Kidney epithelial cell (primary cell): Measurements from ENCODE around the gene TMCC2. TPM values are rescaled to one million over a fixed set of nuclear protein-coding genes. Genes with fewer than 3 reads are reported as not detected.
A peak's percentile ranks its signal among the peaks of the same experiment; 100 is the strongest.

Source experiments
- DNase-seq: peaks from one replicate; pipeline ENCODE4 v3.0.0-alpha.2; 2010; ENCODE audit warnings: low read depth
- H3K27me3 ChIP-seq: 2 replicates; pipeline ENCODE4 v1.6.0; 2011; ENCODE audit warnings: low read length; ENCODE audit not compliant: control insufficient read depth, insufficient read depth
- H3K36me3 ChIP-seq: 2 replicates; pipeline ENCODE4 v1.5.1; 2011; ENCODE audit warnings: low read length; ENCODE audit not compliant: control insufficient read depth, insufficient read depth
- H3K4me3 ChIP-seq: 2 replicates; pipeline ENCODE4 v1.5.1; 2011; ENCODE audit warnings: low read depth, mild to moderate bottlenecking, control low read depth, low read length
- total RNA-seq: library from RNA; depleted of rRNA; stranded (reverse); fragments of >200 nt; gene quantifications from 2 replicates; pipeline ENCODE4 v1.2.3, GENCODE V29; 2015
- TF ChIP-seq, protein P1 (sequence below): IDR thresholded peaks from 2 replicates; pipeline ENCODE4 v1.5.1; 2011; ENCODE audit warnings: mild to moderate bottlenecking, moderate library complexity, low read length, control low read depth, inconsistent platforms; ENCODE audit not compliant: insufficient read depth, poor library complexity, severe bottlenecking

TMCC2 gene
- total RNA-seq, 1 donor from 2014 or later = 12.7 TPM

DNA sequence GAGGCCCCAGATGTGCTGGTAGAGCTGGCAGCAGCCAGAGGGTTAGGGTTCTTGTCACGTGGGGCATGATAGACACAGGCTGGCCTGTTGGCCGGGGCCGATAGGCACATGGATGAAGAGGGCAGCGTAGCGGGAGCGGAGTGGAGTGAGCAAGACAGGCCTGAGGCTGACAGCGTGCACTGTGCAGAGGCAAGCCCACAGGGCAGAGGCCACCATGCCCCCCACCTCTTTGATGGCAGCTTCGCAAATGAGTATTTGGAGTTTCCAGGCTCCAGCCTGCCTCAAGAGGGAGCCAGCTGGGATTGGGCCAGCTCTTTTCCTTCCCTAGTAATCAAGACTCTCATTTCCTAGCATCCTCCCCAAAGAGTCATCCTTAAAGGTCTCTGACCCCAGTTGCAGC, 43.5 kb downstream of the TMCC2 start:
- H3K36me3 ChIP-seq = no peaks in the 10 kb centered on the region
- H3K27me3 ChIP-seq = no peaks in the 10 kb centered on the region
- H3K4me3 ChIP-seq = no peak overlapping the region
- no peak for DNase-seq
- TF ChIP-seq, protein P1, sequence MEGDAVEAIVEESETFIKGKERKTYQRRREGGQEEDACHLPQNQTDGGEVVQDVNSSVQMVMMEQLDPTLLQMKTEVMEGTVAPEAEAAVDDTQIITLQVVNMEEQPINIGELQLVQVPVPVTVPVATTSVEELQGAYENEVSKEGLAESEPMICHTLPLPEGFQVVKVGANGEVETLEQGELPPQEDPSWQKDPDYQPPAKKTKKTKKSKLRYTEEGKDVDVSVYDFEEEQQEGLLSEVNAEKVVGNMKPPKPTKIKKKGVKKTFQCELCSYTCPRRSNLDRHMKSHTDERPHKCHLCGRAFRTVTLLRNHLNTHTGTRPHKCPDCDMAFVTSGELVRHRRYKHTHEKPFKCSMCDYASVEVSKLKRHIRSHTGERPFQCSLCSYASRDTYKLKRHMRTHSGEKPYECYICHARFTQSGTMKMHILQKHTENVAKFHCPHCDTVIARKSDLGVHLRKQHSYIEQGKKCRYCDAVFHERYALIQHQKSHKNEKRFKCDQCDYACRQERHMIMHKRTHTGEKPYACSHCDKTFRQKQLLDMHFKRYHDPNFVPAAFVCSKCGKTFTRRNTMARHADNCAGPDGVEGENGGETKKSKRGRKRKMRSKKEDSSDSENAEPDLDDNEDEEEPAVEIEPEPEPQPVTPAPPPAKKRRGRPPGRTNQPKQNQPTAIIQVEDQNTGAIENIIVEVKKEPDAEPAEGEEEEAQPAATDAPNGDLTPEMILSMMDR = peak; percentile 13

DNA sequence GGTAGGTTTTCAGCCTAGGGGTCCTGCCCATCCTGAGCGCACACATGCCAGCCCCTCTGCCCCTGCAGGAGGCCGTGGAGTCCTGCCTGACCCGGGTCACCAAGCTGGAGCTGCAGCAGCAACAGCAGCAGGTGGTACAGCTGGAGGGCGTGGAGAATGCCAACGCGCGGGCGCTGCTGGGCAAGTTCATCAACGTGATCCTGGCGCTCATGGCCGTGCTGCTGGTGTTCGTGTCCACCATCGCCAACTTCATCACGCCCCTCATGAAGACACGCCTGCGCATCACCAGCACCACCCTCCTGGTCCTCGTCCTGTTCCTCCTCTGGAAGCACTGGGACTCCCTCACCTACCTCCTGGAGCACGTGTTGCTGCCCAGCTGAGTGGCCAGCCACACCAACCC, 44.0 kb downstream of the TMCC2 start:
- TF ChIP-seq, protein P1 = no peak
- H3K36me3 ChIP-seq = no peaks in the 10 kb centered on the region
- no peaks in the 10 kb centered on the region for H3K27me3 ChIP-seq
- no peak for DNase-seq
- H3K4me3 ChIP-seq = no peak overlapping the region

DNA sequence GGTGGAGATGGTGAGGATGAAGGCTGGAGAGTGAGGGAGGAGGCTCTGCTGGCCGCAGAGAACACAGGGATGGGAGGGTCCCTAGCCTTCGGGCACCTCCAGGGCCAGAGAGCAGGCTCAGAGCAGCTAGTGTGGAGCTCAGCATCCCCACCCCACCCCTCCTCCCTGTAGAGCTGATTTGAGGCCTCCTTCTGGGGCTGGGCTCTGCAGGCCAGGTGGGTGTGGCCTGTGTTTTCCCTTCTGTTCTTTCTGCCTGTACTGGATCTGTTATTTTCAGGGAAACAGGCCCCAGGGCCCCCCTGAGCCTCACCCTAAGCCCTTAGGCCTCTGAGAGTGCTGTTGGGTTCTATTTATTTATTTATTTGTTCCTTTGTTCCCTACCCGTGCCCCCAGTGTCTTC, 44.8 kb downstream of the TMCC2 start:
- no peak for DNase-seq
- TF ChIP-seq, protein P1 = no peak
- Histone ChIP-seq H3K4me3 (no peak overlapping the region), H3K27me3 (no peaks in the 10 kb centered on the region), H3K36me3 (no peaks in the 10 kb centered on the region)

DNA sequence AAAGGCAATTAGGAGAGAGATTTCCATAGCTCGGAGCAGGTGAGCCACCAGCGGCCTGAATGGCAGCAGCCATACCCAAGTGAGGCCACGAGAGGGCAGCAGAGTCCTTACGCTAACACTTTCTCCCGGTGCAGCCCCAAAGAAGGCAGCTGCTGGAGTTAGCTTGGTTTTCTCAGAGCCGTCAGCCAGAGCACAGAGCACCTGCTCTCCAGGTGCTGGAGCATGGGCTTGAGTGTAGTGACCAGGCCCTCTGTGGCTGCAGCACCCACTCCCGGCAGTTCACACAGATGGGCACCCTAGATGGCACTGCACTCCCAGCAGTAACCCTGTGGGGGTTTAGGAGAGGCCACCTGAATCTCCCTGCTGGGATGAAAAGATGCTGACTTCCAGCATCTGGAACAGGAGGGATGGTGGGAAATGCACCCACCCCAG, 45.8 kb downstream of the TMCC2 start:
- no peaks in the 10 kb centered on the region for H3K36me3 ChIP-seq
- H3K4me3 ChIP-seq = no peak overlapping the region
- TF ChIP-seq, protein P1 = peak; percentile 97
- DNase-seq = no peak
- H3K27me3 ChIP-seq = no peaks in the 10 kb centered on the region

DNA sequence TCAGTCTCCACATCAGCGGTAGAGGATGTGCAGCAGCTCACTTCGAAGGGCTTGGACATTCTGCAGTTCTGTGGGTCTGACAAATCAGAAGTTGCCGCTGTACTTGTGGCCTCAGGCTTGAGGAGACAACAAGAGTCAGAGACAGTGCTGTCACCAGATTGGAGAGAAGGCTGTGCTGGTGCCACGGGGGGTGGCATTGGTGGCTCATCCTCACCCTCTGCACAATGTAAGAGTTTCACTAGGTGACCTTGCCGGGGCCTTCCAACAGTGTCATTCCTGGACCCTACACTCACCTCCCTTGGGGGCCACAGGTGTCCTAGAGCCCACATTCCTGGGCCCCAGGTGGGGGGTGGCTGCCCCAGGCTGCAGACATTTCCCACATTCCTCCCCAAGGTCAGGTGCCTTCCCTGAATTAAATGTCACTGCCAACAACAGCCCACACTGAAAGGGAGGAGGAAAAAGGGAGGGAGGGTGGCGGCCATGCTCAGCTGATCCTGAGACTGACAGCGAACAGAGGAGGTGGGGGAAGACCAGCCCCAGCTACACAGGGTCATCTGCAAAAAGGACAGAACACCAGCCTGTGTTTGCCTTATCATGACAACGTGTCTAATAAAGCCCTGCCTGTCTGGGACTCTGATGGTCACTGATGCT, 46.4 kb downstream of the TMCC2 start:
- TF ChIP-seq, protein P1 = no peak

DNA sequence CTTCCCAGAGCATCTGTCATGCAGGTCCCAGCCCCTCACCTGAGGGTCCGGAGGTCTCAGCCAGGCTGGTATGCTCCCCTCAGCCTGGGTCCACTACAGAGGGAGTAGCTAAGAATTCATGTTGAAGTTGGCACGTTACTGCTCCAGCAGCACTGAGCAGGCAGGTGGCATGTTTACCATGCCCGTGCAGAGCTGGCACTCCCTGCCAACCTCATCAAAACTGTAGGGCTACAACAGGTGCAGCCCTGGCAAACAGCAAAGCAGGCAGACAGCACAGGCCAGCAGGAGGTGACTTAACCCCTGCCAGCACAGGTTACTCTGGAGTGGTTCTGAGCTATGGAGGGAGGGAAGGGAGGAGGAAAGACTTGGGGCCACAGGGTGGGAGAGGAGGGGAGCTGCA, 47.4 kb downstream of the TMCC2 start:
- TF ChIP-seq, protein P1 = peak; percentile 8
- Histone ChIP-seq H3K27me3 (no peaks in the 10 kb centered on the region), H3K4me3 (no peak overlapping the region), H3K36me3 (no peaks in the 10 kb centered on the region)
- DNase-seq = no peak

More for the DNA sequence above, 46.4 kb downstream of the TMCC2 start:
- Histone ChIP-seq H3K36me3 (no peaks in the 10 kb centered on the region), H3K4me3 (no peak overlapping the region), H3K27me3 (no peaks in the 10 kb centered on the region)
- DNase-seq = no peak
